CD14-positive monocyte (primary cell): ENCODE data around the gene UBE2E3. TPM values are rescaled to one million over a fixed set of nuclear protein-coding genes. Genes with fewer than 3 reads are reported as not detected.
A peak's percentile ranks its signal among the peaks of the same experiment; 100 is the strongest.

Experiments used
- DNase-seq, 3 donors: peaks; one replicate each; pipeline ENCODE4 v3.0.0-alpha.2; 2011 to 2022
- H2AFZ ChIP-seq: 2 replicates; pipeline ENCODE4 v1.6.0; 2012; ENCODE audit warnings: mild to moderate bottlenecking, low read depth, low read length, inconsistent platforms; ENCODE audit not compliant: insufficient read depth, poor library complexity, severe bottlenecking
- H3K27ac ChIP-seq, 2 donors: 1 replicate in 1 of 2; 2 replicates in 1 of 2; pipeline ENCODE4 v1.5.1; 2012 to 2013; ENCODE audit warnings: low read length in 2 of 2, control low read depth in 1 of 2, inconsistent platforms in 1 of 2, low read depth in 1 of 2, mild to moderate bottlenecking in 1 of 2
- H3K27me3 ChIP-seq, 2 donors: one replicate each; pipeline versions ENCODE4 v1.6.0 to v1.6.1; 2011 to 2013; ENCODE audit warnings: low read length in 2 of 2; ENCODE audit not compliant: control insufficient read depth in 2 of 2, insufficient read depth in 2 of 2
- H3K36me3 ChIP-seq, 2 donors: replicated peaks in 1 of 2; 1 replicate in 1 of 2; 2 replicates in 1 of 2; pipeline versions ENCODE4 v1.5.1 to v1.6.1; 2012 to 2013; ENCODE audit warnings: low read length in 2 of 2, control low read depth in 1 of 2, inconsistent platforms in 1 of 2, mild to moderate bottlenecking in 1 of 2; ENCODE audit not compliant: insufficient read depth in 2 of 2, control insufficient read depth in 1 of 2
- H3K4me1 ChIP-seq, 2 donors: 1 replicate in 1 of 2; 2 replicates in 1 of 2; pipeline versions ENCODE4 v1.5.1 to v1.6.1; 2012 to 2013; ENCODE audit warnings: low read length in 2 of 2, control low read depth in 1 of 2, inconsistent platforms in 1 of 2, mild to moderate bottlenecking in 1 of 2, moderate library complexity in 1 of 2; ENCODE audit not compliant: insufficient read depth in 2 of 2, control insufficient read depth in 1 of 2
- H3K4me2 ChIP-seq: replicated peaks from 2 replicates; pipeline ENCODE3; 2012; ENCODE audit warnings: low read length, moderate library complexity, mild to moderate bottlenecking; ENCODE audit not compliant: poor library complexity, severe bottlenecking; ENCODE audit errors: extremely low read depth
- H3K4me3 ChIP-seq, 3 experiments: fragments of 200-600 bp in 1 of 3; sonication (generic) in 1 of 3; replicated peaks in 1 of 3; 1 replicate in 2 of 3; 2 replicates in 1 of 3; pipeline ENCODE4 v1.5.1; 2011 to 2013; ENCODE audit warnings: low read length in 3 of 3, mild to moderate bottlenecking in 3 of 3, control low read depth in 2 of 3, low read depth in 2 of 3, inconsistent platforms in 1 of 3, moderate library complexity in 1 of 3
- H3K79me2 ChIP-seq: 2 replicates; pipeline ENCODE4 v1.6.0; 2012; ENCODE audit warnings: mild to moderate bottlenecking, control low read depth, inconsistent platforms, low read length, moderate library complexity; ENCODE audit not compliant: insufficient read depth
- H3K9ac ChIP-seq: 2 replicates; pipeline ENCODE4 v1.6.0; 2017; ENCODE audit warnings: low read length, mild to moderate bottlenecking; ENCODE audit not compliant: insufficient read depth, poor library complexity, severe bottlenecking
- H3K9me3 ChIP-seq, 2 donors: replicated peaks in 1 of 2; 1 replicate in 1 of 2; 2 replicates in 1 of 2; pipeline versions ENCODE4 v1.5.1 to v1.6.1; 2012 to 2013; ENCODE audit warnings: low read length in 2 of 2, control low read depth in 1 of 2; ENCODE audit not compliant: control insufficient read depth in 1 of 2, insufficient read depth in 1 of 2
- H4K20me1 ChIP-seq: 2 replicates; pipeline ENCODE4 v1.6.0; 2012; ENCODE audit warnings: mild to moderate bottlenecking, low read length, control low read depth, moderate library complexity; ENCODE audit not compliant: insufficient read depth
- H3K27ac Mint-ChIP-seq, 7 donors: one replicate each; pipeline ENCODE4 v1.8.0; 2020; ENCODE audit warnings: mild to moderate bottlenecking in 7 of 7, mixed read lengths in 7 of 7, moderate library complexity in 6 of 7, inconsistent platforms in 2 of 7
- H3K27me3 Mint-ChIP-seq, 3 donors: one replicate each; pipeline ENCODE4 v1.8.0; 2021 to 2022; ENCODE audit warnings: low read depth in 3 of 3, mild to moderate bottlenecking in 3 of 3, mixed read lengths in 3 of 3, moderate library complexity in 3 of 3, inconsistent platforms in 1 of 3
- H3K36me3 Mint-ChIP-seq, 2 donors: one replicate each; pipeline ENCODE4 v1.8.0; 2020; ENCODE audit warnings: mixed read lengths in 2 of 2, inconsistent platforms in 1 of 2, mild to moderate bottlenecking in 1 of 2
- H3K4me1 Mint-ChIP-seq: one replicate; pipeline ENCODE4 v1.8.0; 2020; ENCODE audit warnings: mild to moderate bottlenecking, mixed read lengths
- H3K4me3 Mint-ChIP-seq, 2 donors: one replicate each; pipeline ENCODE4 v1.8.0; 2020; ENCODE audit warnings: mild to moderate bottlenecking in 2 of 2, mixed read lengths in 2 of 2, moderate library complexity in 1 of 2
- H3K9me3 Mint-ChIP-seq, 7 donors: one replicate each; pipeline ENCODE4 v1.8.0; 2020 to 2022; ENCODE audit warnings: mixed read lengths in 7 of 7, mild to moderate bottlenecking in 6 of 7, moderate library complexity in 6 of 7, inconsistent platforms in 2 of 7
- CTCF ChIP-seq: fragments of 200-600 bp; IDR thresholded peaks from one replicate; pipeline ENCODE4 v1.8.0; 2022; ENCODE audit warnings: antibody characterized with exemption, mild to moderate bottlenecking
- WGBS: methylation state at CpG from one replicate; pipeline ENCODE4 v1.1.5; 2013; ENCODE audit warnings: missing lambda C conversion rate; ENCODE audit not compliant: insufficient coverage; 5-methylcytosine and 5-hydroxymethylcytosine counted together
- intact Hi-C, 2 donors: fragments of 100-400 bp; cut with micrococcal nuclease; formaldehyde crosslinking; loops; one replicate each; pipeline versions ENCODE4 v1.15.0 to v1.15.1; 2023
- polyA plus RNA-seq, 3 donors: library from polyadenylated mRNA; depleted of rRNA in 1 of 3; unstranded in 2 of 3; stranded (reverse) in 1 of 3; fragments of 300-500 nt in 2 of 3; fragments of >200 nt in 1 of 3; fragmentation: Illumina TruSeq in 2 of 3; gene quantifications; 1 replicate in 2 of 3; 2 replicates in 1 of 3; pipeline ENCODE4 v1.2.3, GENCODE V29; 2012 to 2021

The UBE2E3 gene
- polyA plus RNA-seq, 3 donors, result 45.9 to 67.5 (median 52.1) TPM

DNA sequence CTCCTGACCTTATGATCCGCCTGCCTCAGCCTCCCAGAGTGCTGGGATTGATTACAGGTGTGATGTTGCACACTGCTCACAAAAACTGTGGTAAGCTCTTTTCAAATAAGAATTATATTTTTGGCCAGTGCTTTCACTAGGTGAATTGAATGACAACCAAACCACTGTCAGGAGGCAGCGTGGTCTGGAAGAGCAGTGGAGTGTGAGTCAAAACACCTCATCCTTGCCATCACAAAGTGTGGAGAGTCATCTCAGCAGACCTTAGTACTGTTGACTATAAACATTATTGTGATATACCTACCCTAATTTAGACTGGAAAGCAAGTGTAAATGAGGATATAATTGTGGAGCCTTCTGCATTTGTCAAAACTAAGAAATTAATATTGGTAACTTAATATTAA, 61.3 kb downstream of the UBE2E3 start:
- H3K27ac ChIP-seq, result no peak overlapping the region
- Mint-ChIP-seq H3K36me3 (no peaks in the 10 kb centered on the region), H3K27me3 (no peaks in the 10 kb centered on the region), H3K9me3 (no peaks in the 10 kb centered on the region), H3K4me1 (peaks cover 2% of the 10 kb centered on the region), H3K27ac (peak overlapping the region in 2 of 7 donors; percentile 14 to 61), H3K4me3 (no peak overlapping the region)
- intact Hi-C loops, result no loop called here
- TF ChIP-seq CTCF, result no peak
- no peak overlapping the region for H2AFZ ChIP-seq
- H3K4me2 ChIP-seq, result no peak overlapping the region
- no peaks in the 10 kb centered on the region for H3K4me1 ChIP-seq
- H3K4me3 ChIP-seq, result no peak overlapping the region
- no peak for DNase-seq
- H3K9me3 ChIP-seq, result no peaks in the 10 kb centered on the region
- no peak overlapping the region for H3K9ac ChIP-seq
- no peaks in the 10 kb centered on the region for H3K36me3 ChIP-seq
- WGBS, result no CpG with 5 or more reads among the region's 2 CpGs
- H3K79me2 ChIP-seq, result no peaks in the 10 kb centered on the region
- no peaks in the 10 kb centered on the region for H3K27me3 ChIP-seq
- peaks cover 21% of the 10 kb centered on the region for H4K20me1 ChIP-seq

- no CpG with 5 or more reads among the region's 1 CpG for WGBS
These were observed 62.3 kb downstream of the UBE2E3 start for GRCh38 chr2:181042706-181043105.

More at GRCh38 chr2:181042706-181043105, 62.3 kb downstream of the UBE2E3 start:
- H3K4me1 Mint-ChIP-seq, result peaks cover 2% of the 10 kb centered on the region
- H3K4me2 ChIP-seq, result no peak overlapping the region
- intact Hi-C loops, result no loop called here
- H3K4me1 ChIP-seq, result no peaks in the 10 kb centered on the region
- H3K36me3 ChIP-seq, result no peaks in the 10 kb centered on the region
- no peaks in the 10 kb centered on the region for H3K27me3 Mint-ChIP-seq
- no peak overlapping the region for H2AFZ ChIP-seq
- H3K27ac Mint-ChIP-seq, result no peak overlapping the region
- no peaks in the 10 kb centered on the region for H3K27me3 ChIP-seq
- no peak for DNase-seq
- no peaks in the 10 kb centered on the region for H3K9me3 Mint-ChIP-seq
- no peak for TF ChIP-seq CTCF
- no peak overlapping the region for H3K9ac ChIP-seq
- H4K20me1 ChIP-seq, result peaks cover 21% of the 10 kb centered on the region
- H3K36me3 Mint-ChIP-seq, result no peaks in the 10 kb centered on the region
- H3K79me2 ChIP-seq, result no peaks in the 10 kb centered on the region
- H3K27ac ChIP-seq, result no peak overlapping the region
- H3K9me3 ChIP-seq, result no peaks in the 10 kb centered on the region
- no peak overlapping the region for H3K4me3 ChIP-seq
- H3K4me3 Mint-ChIP-seq, result no peak overlapping the region
